ENCODE data around the gene C3orf20. TPM values are rescaled to one million over a fixed set of nuclear protein-coding genes. Genes with fewer than 3 reads are reported as not detected.

C3orf20 gene
- total RNA-seq, 1 donor = 0.21 TPM

DNA sequence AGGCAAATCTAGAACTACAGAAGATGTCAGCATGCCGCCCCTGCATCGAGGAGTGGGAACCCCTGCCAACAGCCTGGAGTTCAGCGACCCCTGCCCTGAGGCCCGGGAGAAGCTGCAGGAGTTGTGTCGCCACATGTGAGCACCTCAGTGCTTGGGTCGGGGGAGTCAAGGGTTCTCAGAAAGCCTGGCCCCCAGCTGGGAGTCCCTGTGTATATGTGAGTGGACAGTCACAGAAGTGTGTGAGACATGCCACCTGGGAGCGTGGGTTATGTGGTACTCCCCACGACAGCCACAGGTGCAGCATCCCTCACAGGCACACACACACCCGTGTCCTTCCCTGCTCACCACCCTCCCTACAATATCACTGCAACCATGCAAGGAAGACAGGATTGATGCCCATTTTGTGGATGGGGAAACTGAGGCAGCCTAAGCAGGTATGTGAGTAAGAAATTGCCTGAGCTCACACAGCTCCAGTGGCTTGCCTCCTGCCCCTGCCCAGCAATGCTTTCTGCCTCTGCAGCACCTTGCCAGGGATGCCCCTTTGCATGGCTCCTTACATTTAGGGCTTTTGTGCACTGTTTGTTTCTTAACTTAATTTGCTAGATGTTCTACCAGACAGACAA, 28.3 kb downstream of the C3orf20 start:
- no peaks in the 10 kb centered on the region for H3K27me3 ChIP-seq (ENCODE audit: insufficient read depth, low read length)
- H3K4me3 ChIP-seq (ENCODE audit: low read length) = no peak overlapping the region

DNA sequence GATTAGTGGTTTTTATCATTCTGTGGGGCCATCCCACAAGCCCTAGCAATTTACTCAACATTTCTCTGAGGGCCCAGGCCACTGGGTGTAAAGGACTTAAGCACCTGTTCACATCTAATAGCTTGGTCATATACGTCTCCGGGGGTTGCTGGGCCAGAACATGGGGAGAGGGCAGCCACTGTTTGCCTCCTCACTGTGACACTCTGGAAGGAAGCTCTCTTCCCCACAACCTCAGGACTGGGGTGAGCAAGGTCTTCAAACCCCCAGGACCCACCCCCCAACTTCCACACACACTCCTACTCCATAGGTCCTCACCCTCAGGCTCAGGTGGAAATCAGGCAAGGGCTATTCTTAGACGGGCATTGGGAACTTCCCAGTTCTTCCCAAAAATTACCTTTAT, 28.9 kb downstream of the C3orf20 start:
- Histone ChIP-seq H3K27me3 (ENCODE audit: insufficient read depth, low read length) (no peaks in the 10 kb centered on the region), H3K4me1 (ENCODE audit: insufficient read depth, low read length) (no peaks in the 10 kb centered on the region), H3K9me3 (ENCODE audit: low read depth, low read length) (no peaks in the 10 kb centered on the region), H3K4me3 (ENCODE audit: low read length) (no peak overlapping the region)

More for the DNA sequence above, 28.3 kb downstream of the C3orf20 start:
- Histone ChIP-seq H3K9me3 (ENCODE audit: low read depth, low read length) (no peaks in the 10 kb centered on the region), H3K4me1 (ENCODE audit: insufficient read depth, low read length) (no peaks in the 10 kb centered on the region)

DNA sequence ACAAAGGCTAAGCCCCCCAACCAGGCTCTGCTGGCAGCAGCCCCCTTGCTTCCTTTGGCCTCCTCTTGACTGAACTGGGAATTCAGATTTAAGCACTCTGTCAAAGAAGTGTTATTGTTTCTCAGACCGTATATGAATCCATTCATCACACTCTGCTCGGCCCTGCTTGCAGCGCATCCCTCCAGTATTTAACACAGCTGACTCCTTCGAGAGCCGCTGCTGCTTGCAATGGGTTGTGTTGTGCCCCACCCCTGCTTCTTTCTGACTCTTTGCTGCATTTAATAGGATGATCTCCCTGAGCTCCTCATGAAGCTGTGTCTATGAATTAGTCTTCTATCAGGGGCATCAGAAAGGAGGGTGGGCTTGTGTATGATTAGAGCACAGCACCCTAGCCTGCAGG, 31.2 kb downstream of the C3orf20 start:
- no peaks in the 10 kb centered on the region for H3K9me3 ChIP-seq (ENCODE audit: low read depth, low read length)

DNA sequence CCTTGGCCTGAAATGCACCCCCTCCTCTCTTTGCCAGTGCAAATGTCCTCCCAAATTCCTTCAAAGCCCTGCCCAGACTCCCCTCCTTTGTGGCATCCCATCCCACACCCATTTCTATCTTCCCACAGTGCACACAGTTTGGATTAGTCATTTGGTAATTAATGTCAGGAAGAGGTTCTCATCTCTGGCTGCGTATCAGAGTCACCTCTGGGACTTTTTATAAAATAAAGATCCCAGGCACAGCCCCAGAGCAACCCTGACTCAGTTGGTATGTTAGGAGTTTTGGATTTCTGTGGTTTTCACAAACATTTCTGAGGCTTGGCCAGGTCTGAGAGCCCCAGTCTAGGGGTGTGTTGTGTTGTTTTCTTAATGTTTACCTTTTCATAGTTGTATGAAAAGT, 41.6 kb downstream of the C3orf20 start:
- Histone ChIP-seq H3K9me3 (ENCODE audit: low read depth, low read length) (peaks cover 8% of the 10 kb centered on the region), H3K4me1 (ENCODE audit: insufficient read depth, low read length) (no peaks in the 10 kb centered on the region), H3K4me3 (ENCODE audit: low read length) (no peak overlapping the region), H3K27me3 (ENCODE audit: insufficient read depth, low read length) (no peaks in the 10 kb centered on the region)

More for the DNA sequence above, 31.2 kb downstream of the C3orf20 start:
- H3K27me3 ChIP-seq (ENCODE audit: insufficient read depth, low read length) = no peaks in the 10 kb centered on the region
- H3K4me1 ChIP-seq (ENCODE audit: insufficient read depth, low read length) = no peaks in the 10 kb centered on the region
- no peak overlapping the region for H3K4me3 ChIP-seq (ENCODE audit: low read length)

DNA sequence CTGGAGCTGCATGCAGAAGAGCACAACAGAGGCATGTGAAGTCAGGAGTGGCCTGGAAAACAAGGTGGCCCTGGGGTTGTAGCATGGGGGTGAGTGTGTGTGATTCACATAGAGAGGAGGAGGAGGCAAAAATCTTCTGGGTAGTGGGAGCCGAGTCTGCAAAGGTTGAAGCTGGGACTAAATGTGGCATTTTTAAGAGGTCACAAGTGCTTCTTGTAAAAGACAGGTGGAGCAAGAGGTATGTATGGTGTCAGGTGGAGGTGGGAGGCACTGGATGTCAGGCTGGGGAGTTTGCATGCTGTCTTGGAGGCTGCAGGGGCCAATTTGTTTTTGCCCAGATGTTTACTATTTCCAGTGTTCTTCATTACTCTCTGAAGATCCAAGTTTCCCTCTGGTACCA, 42.4 kb downstream of the C3orf20 start:
- H3K4me3 ChIP-seq (ENCODE audit: low read length) = no peak overlapping the region
- H3K9me3 ChIP-seq (ENCODE audit: low read depth, low read length) = peaks cover 8% of the 10 kb centered on the region
- no peaks in the 10 kb centered on the region for H3K4me1 ChIP-seq (ENCODE audit: insufficient read depth, low read length)
- H3K27me3 ChIP-seq (ENCODE audit: insufficient read depth, low read length) = no peaks in the 10 kb centered on the region

DNA sequence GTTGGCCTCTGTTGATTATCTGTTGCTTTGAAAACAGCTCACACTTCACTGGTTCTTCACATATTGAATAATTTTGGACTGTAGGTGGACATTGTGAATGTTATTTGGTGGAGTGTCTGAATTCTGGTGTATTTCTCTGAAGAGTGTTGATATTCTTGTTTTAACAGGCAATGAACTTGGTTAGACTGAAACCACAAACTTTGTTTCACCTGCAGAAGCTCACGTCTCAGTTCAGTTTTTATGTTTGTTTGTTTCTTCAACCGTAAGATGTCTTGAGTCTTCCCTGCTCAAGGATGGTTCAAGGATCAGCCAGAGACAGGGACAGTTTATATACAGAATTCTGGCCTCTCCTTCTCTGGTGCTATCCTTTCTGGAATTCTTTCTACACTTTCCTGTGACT, 43.6 kb downstream of the C3orf20 start:
- no peaks in the 10 kb centered on the region for H3K9me3 ChIP-seq (ENCODE audit: low read depth, low read length)
- H3K27me3 ChIP-seq (ENCODE audit: insufficient read depth, low read length) = no peaks in the 10 kb centered on the region
- H3K4me3 ChIP-seq (ENCODE audit: low read length) = no peak overlapping the region
- no peaks in the 10 kb centered on the region for H3K4me1 ChIP-seq (ENCODE audit: insufficient read depth, low read length)

DNA sequence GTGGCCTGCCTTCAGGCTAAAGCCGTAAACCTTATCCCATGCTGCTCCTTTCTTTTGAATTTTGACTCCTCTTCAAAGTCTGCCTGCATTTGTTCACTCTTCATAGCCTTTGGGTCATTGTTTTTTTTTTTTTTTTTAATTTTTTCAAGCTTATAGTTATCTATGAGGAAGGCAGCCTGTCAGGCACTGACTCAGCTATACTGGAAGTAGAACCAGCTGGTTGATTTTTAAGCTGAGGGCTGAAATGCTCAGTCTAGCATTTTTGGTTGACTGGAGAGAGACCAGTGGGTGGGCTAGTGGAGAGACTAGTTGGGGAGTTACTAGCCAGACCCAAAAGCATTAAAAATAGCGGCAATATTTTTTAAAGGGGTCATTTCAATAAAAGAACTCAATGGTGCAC, 44.1 kb downstream of the C3orf20 start:
- H3K4me3 ChIP-seq (ENCODE audit: low read length) = no peak overlapping the region
- H3K9me3 ChIP-seq (ENCODE audit: low read depth, low read length) = no peaks in the 10 kb centered on the region
- no peaks in the 10 kb centered on the region for H3K27me3 ChIP-seq (ENCODE audit: insufficient read depth, low read length)
- H3K4me1 ChIP-seq (ENCODE audit: insufficient read depth, low read length) = no peaks in the 10 kb centered on the region

DNA sequence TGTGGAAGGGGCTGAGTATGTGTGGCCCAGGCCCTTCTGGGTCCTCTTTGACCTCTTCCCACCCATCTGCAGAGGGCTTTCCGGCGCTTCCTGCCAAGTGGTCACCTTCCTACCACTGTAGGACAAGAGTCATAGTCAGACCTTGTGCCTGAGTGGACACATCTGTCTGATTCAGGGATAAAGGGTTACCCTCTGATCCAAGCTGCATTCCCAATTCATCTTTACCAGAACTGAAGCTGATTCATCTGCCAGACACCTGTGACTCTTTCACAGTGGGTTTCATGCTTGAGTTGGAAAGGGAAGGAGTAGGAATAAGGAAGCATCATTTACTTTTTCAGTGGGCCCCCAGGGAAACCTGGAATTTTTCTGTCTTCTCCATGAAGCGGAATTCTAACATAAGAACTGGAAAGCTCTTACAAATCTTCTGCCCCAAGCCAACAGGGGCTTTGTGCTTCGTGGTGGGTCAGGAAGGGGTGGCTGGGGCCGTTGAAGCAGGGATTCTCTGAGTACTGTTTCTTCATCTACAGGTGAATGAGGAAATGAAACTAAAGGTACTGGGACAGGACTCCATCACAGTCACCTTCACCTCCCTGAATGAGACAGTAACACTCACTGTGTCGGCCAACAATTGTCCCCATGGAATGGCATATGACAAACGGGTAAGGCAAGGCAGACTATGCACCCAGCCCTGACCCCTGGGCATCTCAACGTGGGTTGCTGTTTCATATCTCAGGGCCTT, 46.4 kb downstream of the C3orf20 start:
- Histone ChIP-seq H3K9me3 (ENCODE audit: low read depth, low read length) (no peaks in the 10 kb centered on the region), H3K27me3 (ENCODE audit: insufficient read depth, low read length) (no peaks in the 10 kb centered on the region), H3K4me1 (ENCODE audit: insufficient read depth, low read length) (no peaks in the 10 kb centered on the region), H3K4me3 (ENCODE audit: low read length) (no peak overlapping the region)

DNA sequence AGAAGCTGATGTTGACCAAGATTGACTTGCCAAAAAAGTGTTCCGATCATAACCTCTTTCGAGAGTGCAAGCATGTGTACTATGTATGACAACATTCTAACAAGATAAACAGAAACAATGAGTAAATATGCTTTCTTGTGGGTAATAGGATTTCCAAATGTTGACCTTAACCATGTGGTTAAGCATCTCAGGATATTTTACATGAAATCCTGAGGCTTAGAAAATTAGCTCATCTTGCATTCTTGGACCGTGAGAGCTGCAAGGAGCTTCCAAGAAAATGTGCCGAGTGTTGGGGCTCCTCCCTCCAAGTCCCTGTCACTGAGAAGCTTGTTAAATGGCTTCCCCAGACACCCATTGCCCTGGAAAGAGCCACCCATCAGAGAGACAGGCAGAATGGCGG, 50.1 kb downstream of the C3orf20 start:
- Histone ChIP-seq H3K27me3 (ENCODE audit: insufficient read depth, low read length) (no peaks in the 10 kb centered on the region), H3K4me3 (ENCODE audit: low read length) (no peak overlapping the region), H3K4me1 (ENCODE audit: insufficient read depth, low read length) (no peaks in the 10 kb centered on the region), H3K9me3 (ENCODE audit: low read depth, low read length) (no peaks in the 10 kb centered on the region)

DNA sequence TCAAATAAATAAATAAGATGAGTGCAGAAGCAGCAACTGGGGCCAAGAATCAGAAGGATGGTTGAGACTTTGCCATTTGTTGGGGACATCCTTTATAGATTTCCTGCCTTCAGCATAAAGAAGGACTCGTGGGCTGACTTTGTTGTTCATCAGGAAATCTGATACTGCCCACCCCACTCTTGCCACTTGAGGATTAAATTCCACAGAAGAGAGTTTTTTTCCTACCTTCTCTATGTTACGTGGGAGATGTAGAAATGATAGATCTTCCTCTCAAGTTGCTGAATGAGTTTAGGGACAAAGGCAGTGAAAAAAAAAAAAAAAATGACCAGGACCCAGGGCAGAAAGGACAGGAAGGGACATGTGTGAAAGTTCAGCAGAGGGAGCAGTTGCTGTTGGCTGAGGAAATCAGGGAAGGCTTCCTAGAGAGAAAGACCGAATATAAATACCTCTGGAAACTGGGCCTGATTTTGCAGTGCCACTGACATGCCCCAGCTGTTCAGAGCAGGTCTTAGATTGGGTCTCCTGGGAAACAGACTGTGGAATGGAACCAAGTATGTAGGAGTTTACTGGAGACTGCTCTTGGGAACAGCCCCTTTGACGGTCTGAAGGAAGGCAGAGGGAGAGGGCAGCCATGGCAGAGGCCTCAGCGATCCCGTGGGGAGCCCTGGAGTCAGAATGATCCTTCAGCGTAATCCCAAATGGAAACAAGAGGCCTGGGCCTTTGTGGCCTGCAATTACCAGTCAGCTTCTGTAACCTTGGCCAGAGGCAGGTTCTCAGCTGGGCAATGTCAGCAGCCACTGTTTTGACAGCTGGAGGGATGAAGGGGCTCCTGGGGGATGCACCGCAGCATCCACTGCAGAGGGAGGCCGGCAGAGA, 50.9 kb downstream of the C3orf20 start:
- no peaks in the 10 kb centered on the region for H3K4me1 ChIP-seq (ENCODE audit: insufficient read depth, low read length)
- H3K27me3 ChIP-seq (ENCODE audit: insufficient read depth, low read length) = no peaks in the 10 kb centered on the region
- no peaks in the 10 kb centered on the region for H3K9me3 ChIP-seq (ENCODE audit: low read depth, low read length)
- no peak overlapping the region for H3K4me3 ChIP-seq (ENCODE audit: low read length)

DNA sequence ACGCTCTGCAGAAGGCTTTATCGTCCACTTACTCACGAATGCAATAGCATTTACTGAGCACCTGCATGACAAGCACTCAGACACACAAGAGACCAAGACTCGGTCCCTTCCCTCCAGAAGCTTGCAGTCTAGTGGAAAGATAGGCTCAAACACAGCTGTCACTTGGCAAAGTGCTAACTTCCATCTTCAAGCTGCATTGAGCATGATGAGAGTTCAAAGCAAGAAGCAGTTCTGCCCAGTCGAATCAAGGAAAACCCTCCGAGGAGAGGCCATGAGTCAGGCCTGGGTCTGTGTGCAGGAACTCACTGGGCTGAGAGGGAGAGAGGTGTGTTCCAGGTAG, 51.5 kb downstream of the C3orf20 start:
- no peaks in the 10 kb centered on the region for H3K9me3 ChIP-seq (ENCODE audit: low read depth, low read length)
- no peaks in the 10 kb centered on the region for H3K27me3 ChIP-seq (ENCODE audit: insufficient read depth, low read length)
- H3K4me1 ChIP-seq (ENCODE audit: insufficient read depth, low read length) = no peaks in the 10 kb centered on the region
- no peak overlapping the region for H3K4me3 ChIP-seq (ENCODE audit: low read length)

DNA sequence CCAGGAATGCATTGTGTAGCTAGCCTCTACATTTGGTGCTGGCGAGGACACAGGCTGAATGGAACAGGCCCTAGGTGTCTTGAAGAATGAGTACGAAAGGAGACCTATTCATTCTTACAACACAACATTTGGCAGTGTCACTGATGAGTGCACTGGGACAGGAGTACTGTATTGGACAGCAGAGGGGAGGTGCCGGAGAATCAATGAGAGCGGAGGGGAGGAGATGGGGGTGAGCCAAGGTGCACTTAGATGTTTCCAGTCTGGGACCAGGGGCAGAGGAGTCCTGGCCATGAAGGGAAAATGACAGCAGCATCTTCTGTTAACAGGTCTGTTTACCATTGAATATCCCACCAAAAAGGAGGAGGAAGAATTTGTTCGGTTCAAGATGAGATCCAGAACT, 53.2 kb downstream of the C3orf20 start:
- Histone ChIP-seq H3K4me1 (ENCODE audit: insufficient read depth, low read length) (no peaks in the 10 kb centered on the region), H3K9me3 (ENCODE audit: low read depth, low read length) (no peaks in the 10 kb centered on the region), H3K27me3 (ENCODE audit: insufficient read depth, low read length) (no peaks in the 10 kb centered on the region), H3K4me3 (ENCODE audit: low read length) (no peak overlapping the region)

DNA sequence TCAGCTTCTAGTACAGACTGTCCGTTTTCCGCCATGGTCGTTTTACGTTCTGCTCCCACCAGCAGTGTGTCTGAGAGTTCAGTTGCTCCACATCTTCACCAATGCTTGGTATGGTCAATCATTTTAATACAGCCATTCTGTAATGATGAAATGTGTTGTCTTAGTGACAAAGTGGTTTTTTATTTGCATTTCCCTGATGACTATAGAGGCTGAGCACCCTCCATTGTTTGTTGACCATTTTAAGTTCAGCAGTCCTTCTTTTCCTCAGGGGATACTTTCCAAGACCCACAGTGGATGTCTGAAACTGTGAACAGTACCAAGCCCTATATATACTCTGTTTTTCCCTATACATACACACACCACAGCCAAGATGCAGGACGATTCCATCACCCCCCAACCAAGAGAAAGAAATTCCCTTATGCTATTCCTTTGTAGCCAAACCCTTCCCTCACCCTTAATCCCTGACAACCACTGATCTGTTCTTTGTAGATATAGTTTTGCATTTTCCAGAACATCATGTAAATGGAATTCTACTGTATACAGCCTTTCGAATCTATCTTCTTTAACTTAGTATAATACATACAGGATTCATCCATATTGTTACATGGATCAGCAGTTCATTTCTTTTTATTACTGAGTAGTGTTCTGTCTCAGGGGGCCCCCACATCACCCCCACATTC, 55.9 kb downstream of the C3orf20 start:
- H3K4me1 ChIP-seq (ENCODE audit: insufficient read depth, low read length) = no peaks in the 10 kb centered on the region
- H3K27me3 ChIP-seq (ENCODE audit: insufficient read depth, low read length) = no peaks in the 10 kb centered on the region
- no peaks in the 10 kb centered on the region for H3K9me3 ChIP-seq (ENCODE audit: low read depth, low read length)
- H3K4me3 ChIP-seq (ENCODE audit: low read length) = no peak overlapping the region

DNA sequence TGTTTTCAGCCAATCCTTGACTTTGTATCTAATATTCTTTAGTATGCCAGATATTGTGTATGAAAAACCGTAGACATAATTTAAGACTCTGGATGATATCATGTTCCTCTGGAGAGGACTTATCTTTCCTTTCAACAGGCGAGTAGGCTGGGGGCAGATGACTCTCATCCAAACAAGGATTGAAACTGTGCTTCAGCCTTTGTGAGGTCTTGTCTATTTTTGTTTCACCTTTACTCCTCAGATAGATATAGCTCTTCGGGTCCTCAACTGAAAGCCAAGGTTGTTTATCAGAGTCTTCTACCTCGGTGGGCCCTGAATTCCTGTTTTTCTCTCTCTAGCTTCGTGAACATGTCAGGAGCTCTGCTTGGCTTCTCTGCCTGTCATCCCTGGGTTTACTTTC, 66.0 kb downstream of the C3orf20 start:
- Histone ChIP-seq H3K4me3 (ENCODE audit: low read length) (no peak overlapping the region), H3K27me3 (ENCODE audit: insufficient read depth, low read length) (peaks cover 7% of the 10 kb centered on the region), H3K4me1 (ENCODE audit: insufficient read depth, low read length) (no peaks in the 10 kb centered on the region), H3K9me3 (ENCODE audit: low read depth, low read length) (no peaks in the 10 kb centered on the region)

DNA sequence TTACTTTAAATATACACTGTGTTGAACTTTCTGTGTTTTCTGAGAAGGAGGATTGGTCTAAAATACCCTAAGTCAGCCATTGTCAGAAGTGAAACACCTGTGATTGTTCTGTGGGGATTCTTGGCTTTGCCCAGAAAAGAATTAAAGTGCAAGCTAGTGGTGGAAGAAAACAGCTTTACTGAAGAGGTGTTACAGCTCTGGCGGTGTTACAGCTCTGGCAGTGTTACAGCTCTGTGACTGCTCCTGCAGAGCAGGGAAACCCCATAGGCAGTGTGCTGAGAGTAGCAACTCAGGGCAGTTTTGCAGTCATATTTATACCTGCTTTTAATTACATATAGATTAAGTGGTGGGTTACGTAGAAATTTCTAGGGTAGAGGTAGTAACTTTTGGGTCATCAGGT, 66.6 kb downstream of the C3orf20 start:
- Histone ChIP-seq H3K9me3 (ENCODE audit: low read depth, low read length) (no peaks in the 10 kb centered on the region), H3K4me1 (ENCODE audit: insufficient read depth, low read length) (no peaks in the 10 kb centered on the region), H3K4me3 (ENCODE audit: low read length) (no peak overlapping the region), H3K27me3 (ENCODE audit: insufficient read depth, low read length) (peaks cover 7% of the 10 kb centered on the region)

Data from mononuclear cell (primary cell).